Smooth muscle cell (in vitro differentiated cells): Measurements from ENCODE around the gene TVP23A. TPM values are rescaled to one million over a fixed set of nuclear protein-coding genes. Genes with fewer than 3 reads are reported as not detected.
A peak's percentile ranks its signal among the peaks of the same experiment; 100 is the strongest.
"Not testable (repeated sequence)": the region's sequence is repeated elsewhere in the genome, so short reads cannot be mapped to it uniquely, and the experiment has no call there.

Source experiments
- DNase-seq: peaks from one replicate; lab custom pipeline; 2025; ENCODE audit not compliant: unreplicated experiment; lab: John Stamatoyannopoulos, UW
- H2AFZ ChIP-seq: fragments of 200-600 bp; sonication (generic); 2 replicates; pipeline ENCODE4 v1.6.0; 2016; ENCODE audit warnings: antibody characterized with exemption, low read depth, mild to moderate bottlenecking
- H3F3A ChIP-seq: fragments of 200-600 bp; sonication (generic); 2 replicates; pipeline ENCODE4 v1.6.0; 2017; ENCODE audit warnings: antibody characterized with exemption, low read depth
- H3K27ac ChIP-seq: fragments of 200-600 bp; sonication (generic); 2 replicates; pipeline ENCODE4 v1.5.1; 2016; ENCODE audit warnings: low read depth, mild to moderate bottlenecking
- H3K27me3 ChIP-seq: fragments of 200-600 bp; sonication (generic); 2 replicates; pipeline ENCODE4 v1.6.1; 2016; ENCODE audit warnings: low read depth, mild to moderate bottlenecking
- H3K36me3 ChIP-seq: fragments of 200-600 bp; sonication (generic); 2 replicates; pipeline ENCODE4 v1.5.1; 2016; ENCODE audit warnings: low read depth
- H3K4me1 ChIP-seq: fragments of 200-600 bp; sonication (generic); 2 replicates; pipeline ENCODE4 v1.5.1; 2016; ENCODE audit warnings: low read depth
- H3K4me2 ChIP-seq: fragments of 200-600 bp; sonication (generic); 2 replicates; pipeline ENCODE4 v1.6.0; 2016; ENCODE audit warnings: mild to moderate bottlenecking
- H3K4me3 ChIP-seq: fragments of 200-600 bp; sonication (generic); 2 replicates; pipeline ENCODE4 v1.5.1; 2016; ENCODE audit warnings: mild to moderate bottlenecking
- H3K79me2 ChIP-seq: fragments of 200-600 bp; sonication (generic); 2 replicates; pipeline ENCODE4 v1.6.0; 2016; ENCODE audit warnings: low read depth, mild to moderate bottlenecking
- H3K9ac ChIP-seq: fragments of 200-600 bp; sonication (generic); 2 replicates; pipeline ENCODE4 v1.6.0; 2016; ENCODE audit warnings: low read depth
- H3K9me3 ChIP-seq: fragments of 200-600 bp; sonication (generic); replicated peaks from 2 replicates; pipeline ENCODE4 v1.5.1; 2016; ENCODE audit warnings: low read depth
- H4K20me1 ChIP-seq: fragments of 200-600 bp; sonication (generic); 2 replicates; pipeline ENCODE4 v1.6.0; 2016; ENCODE audit warnings: low read depth
- WGBS: methylation state at CpG from one replicate; pipeline ENCODE4 v1.1.7; 2016; ENCODE audit warnings: low lambda C conversion rate; 5-methylcytosine and 5-hydroxymethylcytosine counted together
- polyA plus RNA-seq: library from polyadenylated mRNA; unstranded; fragments of >200 nt; fragmentation: Nextera tagmentation; extraction: Ambion mirVana; gene quantifications from 2 replicates; pipeline ENCODE4 v1.2.1, GENCODE V29; 2016
- total RNA-seq: library from RNA; depleted of rRNA; stranded (reverse); fragments of >200 nt; gene quantifications from 2 replicates; pipeline ENCODE4 v1.2.3, GENCODE V29; 2014
- TF ChIP-seq, protein P1 (sequence below): fragments of 200-600 bp; sonication (generic); IDR thresholded peaks from 2 replicates; pipeline ENCODE4 v1.5.1; 2017; ENCODE audit warnings: borderline replicate concordance, mild to moderate bottlenecking, antibody characterized with exemption; ENCODE audit not compliant: insufficient read depth, poor library complexity, severe bottlenecking

Gene TVP23A
- total and polyA plus RNA-seq, 2 experiments from 2014 or later, result 0.13 to 0.45 TPM

DNA sequence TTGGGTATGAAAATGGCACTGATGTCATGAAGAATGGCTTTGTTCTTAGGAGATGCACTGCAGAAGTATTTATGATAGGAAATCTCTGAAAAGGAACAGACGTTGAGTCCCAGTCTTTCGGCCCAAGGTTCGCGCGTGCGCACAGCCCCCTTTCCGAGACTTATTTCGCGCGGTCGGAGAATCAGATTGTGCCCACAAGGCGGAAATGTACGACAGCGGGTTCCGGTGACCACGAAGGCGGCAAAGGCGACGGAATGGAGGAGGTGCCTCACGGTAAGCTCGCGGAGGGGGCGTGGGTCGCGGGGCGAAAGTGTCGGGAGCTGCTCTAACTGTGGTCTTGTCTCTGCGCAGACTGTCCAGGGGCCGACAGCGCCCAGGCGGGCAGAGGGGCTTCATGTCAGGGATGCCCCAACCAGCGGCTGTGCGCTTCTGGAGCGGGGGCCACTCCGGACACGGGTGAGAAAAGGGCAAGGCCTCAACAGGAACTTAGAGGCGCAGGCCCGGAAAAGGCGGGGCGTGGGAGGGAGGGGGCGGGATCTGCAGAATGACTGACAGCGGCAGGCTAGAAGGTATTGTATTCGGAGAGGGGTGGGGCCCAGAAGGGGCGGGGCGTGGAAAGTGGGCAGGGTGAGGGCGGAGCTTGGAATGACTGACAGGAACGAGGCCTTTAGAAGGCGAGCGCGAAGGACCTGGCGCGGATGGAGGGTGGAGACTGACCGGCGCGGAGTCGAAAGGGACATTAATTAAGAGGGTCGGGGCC is 74.8 kb downstream of the TVP23A start, which contains the start of gene NUBP1:
Gene NUBP1, plus strand, starts transcription at position 233 of the 760 bp plus-strand sequence. Its CDS starts 22 bp downstream, at position 255.
- Histone ChIP-seq H3K79me2 (no peaks in the 10 kb centered on the region), H3K27me3 (no peaks in the 10 kb centered on the region), H3K4me1 (no peaks in the 10 kb centered on the region), H4K20me1 (no peaks in the 10 kb centered on the region), H3K9ac (peak within 1 kb of the TSS; percentile 92), H3K4me2 (peak within 1 kb of the TSS; percentile 78), H3K27ac (peak within 1 kb of the TSS; percentile 93), H3K4me3 (peak within 1 kb of the TSS; percentile 58), H3K36me3 (no peaks in the 10 kb centered on the region), H3K9me3 (no peaks in the 10 kb centered on the region), H2AFZ (peak within 1 kb of the TSS; percentile 73), H3F3A (no peaks in the 10 kb centered on the region)
- TF ChIP-seq, protein P1, sequence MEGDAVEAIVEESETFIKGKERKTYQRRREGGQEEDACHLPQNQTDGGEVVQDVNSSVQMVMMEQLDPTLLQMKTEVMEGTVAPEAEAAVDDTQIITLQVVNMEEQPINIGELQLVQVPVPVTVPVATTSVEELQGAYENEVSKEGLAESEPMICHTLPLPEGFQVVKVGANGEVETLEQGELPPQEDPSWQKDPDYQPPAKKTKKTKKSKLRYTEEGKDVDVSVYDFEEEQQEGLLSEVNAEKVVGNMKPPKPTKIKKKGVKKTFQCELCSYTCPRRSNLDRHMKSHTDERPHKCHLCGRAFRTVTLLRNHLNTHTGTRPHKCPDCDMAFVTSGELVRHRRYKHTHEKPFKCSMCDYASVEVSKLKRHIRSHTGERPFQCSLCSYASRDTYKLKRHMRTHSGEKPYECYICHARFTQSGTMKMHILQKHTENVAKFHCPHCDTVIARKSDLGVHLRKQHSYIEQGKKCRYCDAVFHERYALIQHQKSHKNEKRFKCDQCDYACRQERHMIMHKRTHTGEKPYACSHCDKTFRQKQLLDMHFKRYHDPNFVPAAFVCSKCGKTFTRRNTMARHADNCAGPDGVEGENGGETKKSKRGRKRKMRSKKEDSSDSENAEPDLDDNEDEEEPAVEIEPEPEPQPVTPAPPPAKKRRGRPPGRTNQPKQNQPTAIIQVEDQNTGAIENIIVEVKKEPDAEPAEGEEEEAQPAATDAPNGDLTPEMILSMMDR, result no peak
- peak; percentile 99 for DNase-seq
- under 1% methylated on average over 51 of the region's 57 CpGs for WGBS

DNA sequence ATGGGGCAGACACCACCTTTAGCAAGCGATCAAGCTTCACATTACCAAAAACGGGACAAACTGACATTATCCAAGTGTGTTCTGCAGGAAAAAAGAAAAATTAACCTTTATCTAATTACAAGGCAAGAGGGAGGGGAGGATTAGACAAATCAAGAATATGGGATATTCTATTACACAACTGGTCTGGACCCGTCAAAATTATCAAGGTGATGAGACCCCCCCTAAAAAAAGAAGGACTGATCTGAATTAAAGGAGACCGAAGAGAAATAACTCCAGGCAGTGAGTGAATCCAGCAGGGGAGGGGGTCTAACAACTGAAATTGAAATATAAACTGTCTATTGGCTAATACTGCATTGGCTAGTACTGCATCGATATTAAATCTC is 75.4 kb downstream of the TVP23A start:
- Histone ChIP-seq H3K9ac (peak overlapping the region; percentile 92), H3K4me1 (no peaks in the 10 kb centered on the region), H3K27ac (peak overlapping the region; percentile 93), H3K27me3 (no peaks in the 10 kb centered on the region), H3F3A (peaks cover 4% of the 10 kb centered on the region), H4K20me1 (no peaks in the 10 kb centered on the region), H3K4me3 (peak overlapping the region; percentile 58), H3K36me3 (no peaks in the 10 kb centered on the region), H3K9me3 (no peaks in the 10 kb centered on the region), H2AFZ (peak overlapping the region; percentile 73), H3K79me2 (no peaks in the 10 kb centered on the region), H3K4me2 (peak overlapping the region; percentile 78)
- WGBS, result 50% methylated on average over 5 of the region's 5 CpGs
- DNase-seq, result no peak
- TF ChIP-seq, protein P1, result no peak

DNA sequence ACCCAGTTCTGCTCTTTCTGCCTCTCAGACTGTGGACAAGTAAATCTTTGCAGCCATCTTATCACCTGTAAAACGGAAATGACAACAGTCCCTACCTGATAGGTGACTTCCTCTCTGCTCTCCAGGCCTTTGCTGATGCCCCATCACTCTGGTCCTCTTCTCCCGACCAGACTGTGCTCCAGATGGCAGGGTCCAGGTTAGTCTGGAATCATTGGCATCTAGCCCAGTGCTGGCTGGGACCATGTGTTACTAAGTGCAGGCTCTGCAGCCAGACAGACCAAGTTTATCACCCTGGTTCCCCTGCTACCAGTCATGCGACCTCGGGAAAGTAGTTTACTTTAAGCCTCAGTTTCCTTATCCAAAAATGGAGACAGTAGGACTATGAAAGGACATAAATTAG is 76.8 kb downstream of the TVP23A start:
- no peak overlapping the region for H3K9ac ChIP-seq
- no peaks in the 10 kb centered on the region for H3K79me2 ChIP-seq
- H3K27me3 ChIP-seq, result no peaks in the 10 kb centered on the region
- no peak overlapping the region for H3K27ac ChIP-seq
- peaks cover 7% of the 10 kb centered on the region for H3F3A ChIP-seq
- no peak overlapping the region for H2AFZ ChIP-seq
- H3K4me2 ChIP-seq, result no peak overlapping the region
- TF ChIP-seq, protein P1, result no peak
- no peak for DNase-seq
- H3K9me3 ChIP-seq, result no peaks in the 10 kb centered on the region
- 62% methylated on average over 4 of the region's 4 CpGs for WGBS
- no peak overlapping the region for H3K4me3 ChIP-seq
- no peaks in the 10 kb centered on the region for H3K4me1 ChIP-seq
- H3K36me3 ChIP-seq, result no peaks in the 10 kb centered on the region
- no peaks in the 10 kb centered on the region for H4K20me1 ChIP-seq

DNA sequence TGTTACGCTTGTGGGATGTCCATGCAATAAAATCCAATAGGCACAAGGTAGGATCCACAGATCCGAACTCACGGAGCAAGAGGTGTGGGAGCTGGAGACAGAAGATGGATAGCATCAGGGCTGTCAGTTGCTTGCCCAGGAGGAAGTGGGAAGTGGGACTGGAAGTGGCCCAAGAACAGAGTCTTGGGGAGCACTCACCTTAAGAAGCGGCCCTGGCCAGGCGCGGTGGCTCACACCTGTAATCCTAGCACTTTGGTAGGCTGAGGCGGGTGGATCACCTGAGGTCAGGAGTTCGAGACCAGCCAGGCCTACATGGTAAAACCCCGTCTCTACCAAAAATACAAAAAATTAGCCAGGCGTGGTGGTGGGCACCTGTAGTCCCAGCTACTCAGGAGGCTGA is 77.3 kb downstream of the TVP23A start:
- not testable (repeated sequence) for H2AFZ ChIP-seq, H3K27me3 ChIP-seq, H4K20me1 ChIP-seq, H3K9ac ChIP-seq, H3K4me1 ChIP-seq, H3K79me2 ChIP-seq, H3K36me3 ChIP-seq, H3K27ac ChIP-seq, H3K9me3 ChIP-seq, DNase-seq, H3K4me3 ChIP-seq, H3K4me2 ChIP-seq, H3F3A ChIP-seq
- WGBS, result 99% methylated on average over 10 of the region's 10 CpGs
